Chondrocyte (in vitro differentiated cells): ENCODE measurements around the gene AMH. TPM values are rescaled to one million over a fixed set of nuclear protein-coding genes. Genes with fewer than 3 reads are reported as not detected.

Experiments used
- DNase-seq: peaks from one replicate; pipeline ENCODE4 v3.0.0; 2021; ENCODE audit warnings: mixed read lengths, low spot score
- H3K27ac Mint-ChIP-seq: one replicate; pipeline ENCODE4 v1.8.0; 2021; ENCODE audit warnings: mild to moderate bottlenecking, moderate library complexity, mixed read lengths; ENCODE audit not compliant: unreplicated experiment
- H3K27me3 Mint-ChIP-seq: 2 replicates; pipeline ENCODE4 v1.8.0; 2021; ENCODE audit warnings: low read depth, mixed read lengths
- H3K36me3 Mint-ChIP-seq: 2 replicates; pipeline ENCODE4 v1.8.0; 2021; ENCODE audit warnings: low read depth, mixed read lengths
- H3K4me1 Mint-ChIP-seq: 2 replicates; pipeline ENCODE4 v1.8.0; 2021; ENCODE audit warnings: low read depth, mild to moderate bottlenecking, mixed read lengths
- H3K4me3 Mint-ChIP-seq: one replicate; pipeline ENCODE4 v1.8.0; 2021; ENCODE audit warnings: mild to moderate bottlenecking, moderate library complexity, mixed read lengths; ENCODE audit not compliant: unreplicated experiment
- H3K9me3 Mint-ChIP-seq: 2 replicates; pipeline ENCODE4 v1.8.0; 2021; ENCODE audit warnings: low read depth, mixed read lengths
- total RNA-seq: library from RNA; stranded (reverse); gene quantifications from 3 replicates; pipeline ENCODE4 v1.2.1, GENCODE V29; 2021
- TF ChIP-seq, protein P1 (sequence below): fragments of 200-600 bp; sonication (generic); IDR thresholded peaks from 2 replicates; pipeline ENCODE4 v1.5.0; 2021; ENCODE audit warnings: antibody characterized with exemption, mild to moderate bottlenecking, moderate library complexity

AMH gene
- total RNA-seq, 1 donor from 2014 or later, result 10.8 TPM

DNA sequence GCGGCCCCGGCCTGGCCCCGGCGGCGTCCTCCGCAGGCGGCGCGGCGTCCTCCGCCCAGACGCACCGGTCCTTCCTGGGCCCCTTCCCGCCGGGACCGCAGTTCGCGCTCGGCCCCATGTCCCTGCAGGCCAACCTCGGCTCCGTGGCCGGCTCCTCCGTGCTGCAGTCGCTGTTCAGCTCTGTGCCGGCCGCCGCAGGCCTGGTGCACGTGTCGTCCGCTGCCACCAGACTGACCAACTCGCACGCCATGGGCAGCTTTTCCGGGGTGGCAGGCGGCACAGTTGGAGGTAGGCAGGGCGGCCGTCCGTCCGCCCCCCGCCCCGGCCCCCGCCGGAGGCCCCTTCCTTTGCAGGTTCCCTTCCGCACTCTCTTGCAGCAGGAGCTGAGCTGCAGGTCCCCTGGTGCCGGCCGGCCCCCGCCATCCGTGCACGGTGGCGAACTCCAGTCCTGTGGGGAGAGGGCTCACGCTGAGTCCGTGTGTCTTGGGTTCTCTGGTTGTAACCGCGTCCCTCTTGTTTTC lies 22.2 kb upstream of the AMH start:
- Mint-ChIP-seq H3K9me3 (no peaks in the 10 kb centered on the region), H3K36me3 (peaks cover 10% of the 10 kb centered on the region), H3K27me3 (no peaks in the 10 kb centered on the region), H3K4me3 (no peak overlapping the region), H3K27ac (no peak overlapping the region), H3K4me1 (peaks cover 4% of the 10 kb centered on the region)
- DNase-seq, result no peak
- TF ChIP-seq, protein P1, sequence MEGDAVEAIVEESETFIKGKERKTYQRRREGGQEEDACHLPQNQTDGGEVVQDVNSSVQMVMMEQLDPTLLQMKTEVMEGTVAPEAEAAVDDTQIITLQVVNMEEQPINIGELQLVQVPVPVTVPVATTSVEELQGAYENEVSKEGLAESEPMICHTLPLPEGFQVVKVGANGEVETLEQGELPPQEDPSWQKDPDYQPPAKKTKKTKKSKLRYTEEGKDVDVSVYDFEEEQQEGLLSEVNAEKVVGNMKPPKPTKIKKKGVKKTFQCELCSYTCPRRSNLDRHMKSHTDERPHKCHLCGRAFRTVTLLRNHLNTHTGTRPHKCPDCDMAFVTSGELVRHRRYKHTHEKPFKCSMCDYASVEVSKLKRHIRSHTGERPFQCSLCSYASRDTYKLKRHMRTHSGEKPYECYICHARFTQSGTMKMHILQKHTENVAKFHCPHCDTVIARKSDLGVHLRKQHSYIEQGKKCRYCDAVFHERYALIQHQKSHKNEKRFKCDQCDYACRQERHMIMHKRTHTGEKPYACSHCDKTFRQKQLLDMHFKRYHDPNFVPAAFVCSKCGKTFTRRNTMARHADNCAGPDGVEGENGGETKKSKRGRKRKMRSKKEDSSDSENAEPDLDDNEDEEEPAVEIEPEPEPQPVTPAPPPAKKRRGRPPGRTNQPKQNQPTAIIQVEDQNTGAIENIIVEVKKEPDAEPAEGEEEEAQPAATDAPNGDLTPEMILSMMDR, result no peak

- no peak for DNase-seq
- Mint-ChIP-seq H3K27me3 (no peaks in the 10 kb centered on the region), H3K4me3 (no peak overlapping the region), H3K4me1 (peaks cover 4% of the 10 kb centered on the region), H3K36me3 (peaks cover 10% of the 10 kb centered on the region), H3K27ac (no peak overlapping the region), H3K9me3 (no peaks in the 10 kb centered on the region)
- TF ChIP-seq, protein P1, result no peak
Observed at GRCh38 chr19:2227415-2228156, 21.5 kb upstream of the AMH start.

GRCh38 chr19:2228157-2229030 lies 20.7 kb upstream of the AMH start:
- TF ChIP-seq, protein P1, result no peak
- Mint-ChIP-seq H3K9me3 (no peaks in the 10 kb centered on the region), H3K36me3 (peaks cover 10% of the 10 kb centered on the region), H3K4me1 (peaks cover 4% of the 10 kb centered on the region), H3K27ac (peak overlapping the region; percentile 65), H3K4me3 (no peak overlapping the region), H3K27me3 (no peaks in the 10 kb centered on the region)
- no peak for DNase-seq

- TF ChIP-seq, protein P1, result no peak
- Mint-ChIP-seq H3K9me3 (no peaks in the 10 kb centered on the region), H3K4me1 (peaks cover 8% of the 10 kb centered on the region), H3K27ac (peak overlapping the region; percentile 65), H3K27me3 (no peaks in the 10 kb centered on the region), H3K4me3 (no peak overlapping the region), H3K36me3 (peaks cover 9% of the 10 kb centered on the region)
- no peak for DNase-seq
Observed at GRCh38 chr19:2229103-2230032, 19.8 kb upstream of the AMH start.
